GM12801 (cell line): ENCODE data around the gene SRD5A1.

Experiments
- CTCF ChIP-seq: IDR thresholded peaks from one replicate; pipeline ENCODE4 v1.5.1; 2011; ENCODE audit warnings: control low read depth; ENCODE audit not compliant: insufficient read length; ENCODE audit errors: extremely low read depth

SRD5A1 gene

GRCh38 chr5:6721442-6721841, 88.2 kb downstream of the SRD5A1 start:
- TF ChIP-seq CTCF, result no peak

- no peak for TF ChIP-seq CTCF
These were observed 88.8 kb downstream of the SRD5A1 start for GRCh38 chr5:6722015-6722414.

DNA sequence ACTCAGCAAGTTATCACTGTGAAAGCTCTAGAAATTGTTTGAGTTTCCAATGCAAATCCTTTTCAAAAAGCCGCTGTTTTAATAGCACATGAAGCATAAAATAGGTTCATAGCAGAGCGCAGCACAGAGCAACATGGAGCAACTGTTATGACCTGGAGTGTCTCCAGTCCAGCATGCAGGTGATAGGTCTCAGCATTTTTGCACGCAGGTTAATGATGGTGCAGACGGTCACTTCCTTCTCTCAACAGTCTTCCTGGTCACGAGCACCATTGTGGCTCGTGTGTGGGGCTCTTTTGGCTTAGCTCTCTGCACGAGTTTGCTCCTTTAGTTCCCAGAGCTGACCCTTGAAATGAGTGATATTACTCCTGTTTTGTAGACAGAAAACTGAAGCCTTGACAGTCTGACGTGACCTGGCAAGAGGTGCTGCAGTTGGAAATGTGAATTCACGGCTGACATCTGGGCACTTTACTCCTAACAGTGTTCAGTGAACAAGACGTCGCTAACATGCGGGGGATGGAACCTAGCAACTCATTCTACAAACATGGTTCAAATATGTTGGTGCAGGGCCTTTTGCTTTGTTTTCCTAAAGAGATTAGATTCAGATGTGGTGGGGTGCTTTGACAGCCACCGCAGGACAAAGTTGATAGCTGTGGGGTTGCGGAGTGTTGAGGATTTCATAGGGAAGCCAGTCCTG, 90.0 kb downstream of the SRD5A1 start:
- no peak for TF ChIP-seq CTCF

DNA sequence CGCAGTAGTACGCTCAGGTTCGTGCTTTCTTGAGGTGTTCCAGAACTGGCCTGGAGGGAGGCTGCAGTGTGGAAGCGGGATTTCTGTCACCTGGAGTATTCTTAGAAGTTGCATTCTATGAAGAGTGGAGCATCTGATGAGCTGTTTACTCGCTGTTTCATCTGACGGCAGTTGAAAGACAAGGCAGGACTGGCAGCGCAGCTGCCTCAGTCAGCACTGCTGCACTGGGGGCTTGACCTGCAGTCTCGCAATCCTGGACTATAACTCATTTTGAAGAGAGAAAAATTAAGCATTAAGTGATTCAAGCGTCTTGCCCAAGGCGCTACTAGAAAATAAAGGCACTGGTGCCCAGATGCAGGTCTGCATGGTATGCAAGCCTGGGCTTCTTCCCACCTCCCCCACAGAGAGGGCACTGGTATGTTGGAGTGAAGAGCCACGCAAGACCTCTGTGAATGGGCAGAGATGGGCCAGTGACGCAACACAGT, 90.6 kb downstream of the SRD5A1 start:
- no peak for TF ChIP-seq CTCF
